Measurements from ENCODE around the gene PPP1R12A.

GRCh38 chr12:79870916-79871315 lies 64.0 kb downstream of the PPP1R12A start:
- TF ChIP-seq CTCF (IDR thresholded peaks at IDR 0.05) (no peak), POLR2A (IDR thresholded peaks at IDR 0.05) (no peak)

Measured in Peyer's patch (tissue), 4 donors.